ENCODE measurements around the gene PCDH9.

The PCDH9 gene

GRCh38 chr13:66506979-66507378 is 723.2 kb downstream of the PCDH9 start:
- Histone ChIP-seq H3K9me2 (ENCODE audit: low read depth, low read length) (no peaks in the 10 kb centered on the region), H3K4me3 (ENCODE audit: low read depth, low read length, poor library complexity, severe bottlenecking) (no peak overlapping the region), H3K36me3 (ENCODE audit: insufficient read depth, low read length) (0 out of 2 replicates have a peak, but pooled peaks cover 3% of the 10 kb centered on the region), H3K27me3 (ENCODE audit: insufficient read depth, low read length) (no peaks in the 10 kb centered on the region), H3K9ac (ENCODE audit: low read length) (no peak overlapping the region), H3K4me1 (ENCODE audit: insufficient read depth, low read length, severe bottlenecking) (no peaks in the 10 kb centered on the region), H3K79me2 (ENCODE audit: insufficient read depth, low read length) (no peaks in the 10 kb centered on the region), H3K27ac (ENCODE audit: low read depth, low read length, poor library complexity, severe bottlenecking) (no peak overlapping the region), H3K4me2 (ENCODE audit: low read length) (no peak overlapping the region), H3K9me3 (ENCODE audit: low read length) (peaks cover 21% of the 10 kb centered on the region), H2AFZ (ENCODE audit: low read length) (no peak overlapping the region), H3F3A (ENCODE audit: insufficient read depth, low read length) (no peaks in the 10 kb centered on the region), H4K20me1 (ENCODE audit: insufficient read depth, low read length) (no peaks in the 10 kb centered on the region)
- no peak for TF ChIP-seq EZH2 (IDR thresholded peaks at IDR 0.05; ENCODE audit: borderline replicate concordance, low read length)
- TF ChIP-seq, protein P1, sequence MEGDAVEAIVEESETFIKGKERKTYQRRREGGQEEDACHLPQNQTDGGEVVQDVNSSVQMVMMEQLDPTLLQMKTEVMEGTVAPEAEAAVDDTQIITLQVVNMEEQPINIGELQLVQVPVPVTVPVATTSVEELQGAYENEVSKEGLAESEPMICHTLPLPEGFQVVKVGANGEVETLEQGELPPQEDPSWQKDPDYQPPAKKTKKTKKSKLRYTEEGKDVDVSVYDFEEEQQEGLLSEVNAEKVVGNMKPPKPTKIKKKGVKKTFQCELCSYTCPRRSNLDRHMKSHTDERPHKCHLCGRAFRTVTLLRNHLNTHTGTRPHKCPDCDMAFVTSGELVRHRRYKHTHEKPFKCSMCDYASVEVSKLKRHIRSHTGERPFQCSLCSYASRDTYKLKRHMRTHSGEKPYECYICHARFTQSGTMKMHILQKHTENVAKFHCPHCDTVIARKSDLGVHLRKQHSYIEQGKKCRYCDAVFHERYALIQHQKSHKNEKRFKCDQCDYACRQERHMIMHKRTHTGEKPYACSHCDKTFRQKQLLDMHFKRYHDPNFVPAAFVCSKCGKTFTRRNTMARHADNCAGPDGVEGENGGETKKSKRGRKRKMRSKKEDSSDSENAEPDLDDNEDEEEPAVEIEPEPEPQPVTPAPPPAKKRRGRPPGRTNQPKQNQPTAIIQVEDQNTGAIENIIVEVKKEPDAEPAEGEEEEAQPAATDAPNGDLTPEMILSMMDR (IDR thresholded peaks at IDR 0.05; ENCODE audit: low read length), result no peak

DNA sequence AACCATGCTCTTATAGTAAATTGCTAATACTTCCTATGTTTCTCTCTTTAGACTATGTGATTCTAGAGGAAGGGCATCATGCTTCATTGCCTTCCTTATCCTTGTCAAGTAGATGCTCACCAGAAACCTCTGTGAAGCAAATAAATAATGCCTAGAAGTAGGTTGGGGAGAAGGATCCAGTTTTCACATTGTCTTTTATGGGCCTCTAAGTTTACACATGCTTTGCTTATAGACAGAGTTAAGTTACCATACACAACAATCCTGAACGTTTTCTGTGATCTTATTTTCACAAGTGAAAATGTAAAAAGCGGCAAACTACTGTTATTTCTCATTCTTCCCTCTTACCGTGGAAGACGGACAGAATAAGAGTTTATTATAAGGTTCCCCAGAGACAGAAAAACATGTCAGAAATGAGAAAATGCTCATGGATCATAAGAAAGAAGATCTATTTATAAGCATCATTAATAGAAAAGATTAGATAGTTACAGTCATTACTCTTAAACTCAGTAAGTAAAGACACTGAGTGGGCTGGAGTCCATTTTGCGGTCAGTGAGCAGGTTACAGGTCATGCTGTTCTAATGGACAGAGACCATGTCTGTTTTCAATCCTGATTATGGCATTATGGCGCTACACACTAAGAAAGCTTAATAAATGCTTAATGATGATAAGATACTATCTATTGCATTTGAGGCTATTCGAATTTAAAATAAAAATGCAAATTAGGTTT is 723.9 kb downstream of the PCDH9 start:
- Histone ChIP-seq H3K4me2 (ENCODE audit: low read length) (no peak overlapping the region), H3K9ac (ENCODE audit: low read length) (no peak overlapping the region), H3K79me2 (ENCODE audit: insufficient read depth, low read length) (no peaks in the 10 kb centered on the region), H3K27me3 (ENCODE audit: insufficient read depth, low read length) (no peaks in the 10 kb centered on the region), H3K9me3 (ENCODE audit: low read length) (peaks cover 21% of the 10 kb centered on the region), H3K4me3 (ENCODE audit: low read depth, low read length, poor library complexity, severe bottlenecking) (no peak overlapping the region), H3K36me3 (ENCODE audit: insufficient read depth, low read length) (0 out of 2 replicates have a peak, but pooled peaks cover 3% of the 10 kb centered on the region), H3K27ac (ENCODE audit: low read depth, low read length, poor library complexity, severe bottlenecking) (no peak overlapping the region), H3K9me2 (ENCODE audit: low read depth, low read length) (no peaks in the 10 kb centered on the region), H3F3A (ENCODE audit: insufficient read depth, low read length) (no peaks in the 10 kb centered on the region), H4K20me1 (ENCODE audit: insufficient read depth, low read length) (no peaks in the 10 kb centered on the region), H3K4me1 (ENCODE audit: insufficient read depth, low read length, severe bottlenecking) (no peaks in the 10 kb centered on the region), H2AFZ (ENCODE audit: low read length) (no peak overlapping the region)
- TF ChIP-seq, protein P1 (IDR thresholded peaks at IDR 0.05; ENCODE audit: low read length), result no peak
- no peak for TF ChIP-seq EZH2 (IDR thresholded peaks at IDR 0.05; ENCODE audit: borderline replicate concordance, low read length)

DNA sequence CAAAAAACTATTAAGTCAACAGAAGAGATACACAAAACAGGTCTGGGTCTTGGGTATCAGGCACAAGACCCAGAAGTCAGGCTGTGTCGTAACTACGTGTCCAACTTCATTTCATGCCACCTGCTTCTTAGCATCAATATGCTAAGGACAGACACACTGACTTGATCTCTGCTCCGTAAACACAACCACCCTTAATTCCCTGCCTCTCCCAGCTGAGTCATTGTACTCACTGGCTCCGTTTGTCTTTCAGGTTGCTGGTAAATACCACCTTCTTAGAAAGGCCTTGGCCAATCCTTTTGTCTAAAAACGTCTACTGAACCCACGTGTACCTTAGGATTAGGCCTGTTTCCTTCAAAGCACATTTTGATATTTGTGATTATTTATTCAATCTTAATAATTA is 726.2 kb downstream of the PCDH9 start:
- Histone ChIP-seq H3K4me1 (ENCODE audit: insufficient read depth, low read length, severe bottlenecking) (no peaks in the 10 kb centered on the region), H3K4me2 (ENCODE audit: low read length) (no peak overlapping the region), H3K9ac (ENCODE audit: low read length) (no peak overlapping the region), H3K4me3 (ENCODE audit: low read depth, low read length, poor library complexity, severe bottlenecking) (no peak overlapping the region), H3K27ac (ENCODE audit: low read depth, low read length, poor library complexity, severe bottlenecking) (no peak overlapping the region), H2AFZ (ENCODE audit: low read length) (no peak overlapping the region), H3K9me3 (ENCODE audit: low read length) (peaks cover 18% of the 10 kb centered on the region), H3K9me2 (ENCODE audit: low read depth, low read length) (no peaks in the 10 kb centered on the region), H3F3A (ENCODE audit: insufficient read depth, low read length) (no peaks in the 10 kb centered on the region), H3K36me3 (ENCODE audit: insufficient read depth, low read length) (0 out of 2 replicates have a peak, but pooled peaks cover 3% of the 10 kb centered on the region), H4K20me1 (ENCODE audit: insufficient read depth, low read length) (no peaks in the 10 kb centered on the region), H3K27me3 (ENCODE audit: insufficient read depth, low read length) (no peaks in the 10 kb centered on the region), H3K79me2 (ENCODE audit: insufficient read depth, low read length) (no peaks in the 10 kb centered on the region)
- no peak for TF ChIP-seq EZH2 (IDR thresholded peaks at IDR 0.05; ENCODE audit: borderline replicate concordance, low read length)
- TF ChIP-seq, protein P1 (IDR thresholded peaks at IDR 0.05; ENCODE audit: low read length), result no peak

Measured in OCI-LY1 (cell line).